Neural progenitor cell (in vitro differentiated cells): Measurements from ENCODE around the gene PRICKLE1. TPM values are rescaled to one million over a fixed set of nuclear protein-coding genes. Genes with fewer than 3 reads are reported as not detected.
A peak's percentile ranks its signal among the peaks of the same experiment; 100 is the strongest.

Experiments used
- DNase-seq: peaks from one replicate; pipeline ENCODE4 v3.0.0-alpha.2; 2016; ENCODE audit warnings: low spot score
- H2AFZ ChIP-seq: fragments of 200-600 bp; sonication (generic); replicated peaks from 2 replicates; pipeline ENCODE4 v1.6.1; 2016; ENCODE audit warnings: antibody characterized with exemption
- H3F3A ChIP-seq: fragments of 200-600 bp; sonication (generic); 2 replicates; pipeline ENCODE4 v1.6.1; 2016; ENCODE audit warnings: antibody characterized with exemption, low read depth
- H3K27ac ChIP-seq: fragments of 200-600 bp; sonication (generic); 2 replicates; pipeline ENCODE4 v1.5.1; 2016; ENCODE audit warnings: mild to moderate bottlenecking
- H3K27me3 ChIP-seq: fragments of 200-600 bp; sonication (generic); 2 replicates; pipeline ENCODE4 v1.6.1; 2016; ENCODE audit warnings: mild to moderate bottlenecking, moderate library complexity
- H3K36me3 ChIP-seq: fragments of 200-600 bp; sonication (generic); 2 replicates; pipeline ENCODE4 v1.5.1; 2016
- H3K4me1 ChIP-seq: fragments of 200-600 bp; sonication (generic); 2 replicates; pipeline ENCODE4 v1.6.1; 2016; ENCODE audit warnings: mixed run types
- H3K4me2 ChIP-seq: fragments of 200-600 bp; sonication (generic); 2 replicates; pipeline ENCODE4 v1.6.1; 2016
- H3K4me3 ChIP-seq: fragments of 200-600 bp; sonication (generic); 2 replicates; pipeline ENCODE4 v1.5.1; 2016
- H3K79me2 ChIP-seq: fragments of 200-600 bp; sonication (generic); 2 replicates; pipeline ENCODE4 v1.6.1; 2016; ENCODE audit warnings: low read depth
- H3K9ac ChIP-seq: fragments of 200-600 bp; sonication (generic); 2 replicates; pipeline ENCODE4 v1.6.1; 2016
- H3K9me3 ChIP-seq: fragments of 200-600 bp; sonication (generic); 2 replicates; pipeline ENCODE4 v1.5.1; 2016; ENCODE audit warnings: low read depth
- H4K20me1 ChIP-seq: fragments of 200-600 bp; sonication (generic); 2 replicates; pipeline ENCODE4 v1.6.1; 2016; ENCODE audit warnings: low read depth
- H3K27ac Mint-ChIP-seq: 3 replicates; pipeline ENCODE4 v1.8.0; 2021; ENCODE audit warnings: mixed read lengths
- H3K27me3 Mint-ChIP-seq: 2 replicates; pipeline ENCODE4 v1.8.0; 2022; ENCODE audit warnings: low read depth, mild to moderate bottlenecking, inconsistent platforms, moderate library complexity, mixed read lengths; ENCODE audit not compliant: insufficient read depth
- H3K36me3 Mint-ChIP-seq: 3 replicates; pipeline ENCODE4 v1.8.0; 2021; ENCODE audit warnings: mixed read lengths
- H3K4me1 Mint-ChIP-seq: 3 replicates; pipeline ENCODE4 v1.8.0; 2021; ENCODE audit warnings: mixed read lengths
- H3K4me3 Mint-ChIP-seq: 3 replicates; pipeline ENCODE4 v1.8.0; 2021; ENCODE audit warnings: mild to moderate bottlenecking, moderate library complexity, mixed read lengths
- H3K9me3 Mint-ChIP-seq: 3 replicates; pipeline ENCODE4 v1.8.0; 2020; ENCODE audit warnings: mixed read lengths
- EZH2 ChIP-seq: fragments of 200-600 bp; sonication (generic); IDR thresholded peaks from 2 replicates; pipeline ENCODE4 v1.6.1; 2017; ENCODE audit warnings: antibody characterized with exemption, mild to moderate bottlenecking, moderate library complexity
- EZH2phosphoT487 ChIP-seq: fragments of 200-600 bp; sonication (generic); IDR thresholded peaks from 2 replicates; pipeline ENCODE4 v1.6.1; 2017; ENCODE audit warnings: antibody characterized with exemption
- total RNA-seq: library from RNA; depleted of rRNA; stranded (reverse); fragments of >200 nt; gene quantifications from 2 replicates; pipeline ENCODE4 v1.2.3, GENCODE V29; 2015; ENCODE audit warnings: low replicate concordance
- TF ChIP-seq, protein P1 (sequence below): fragments of 200-600 bp; sonication (generic); IDR thresholded peaks from 2 replicates; pipeline ENCODE4 v1.5.1; 2017; ENCODE audit warnings: antibody characterized with exemption, mild to moderate bottlenecking

The PRICKLE1 gene
- total RNA-seq, 1 donor from 2014 or later = 4.0 TPM

DNA sequence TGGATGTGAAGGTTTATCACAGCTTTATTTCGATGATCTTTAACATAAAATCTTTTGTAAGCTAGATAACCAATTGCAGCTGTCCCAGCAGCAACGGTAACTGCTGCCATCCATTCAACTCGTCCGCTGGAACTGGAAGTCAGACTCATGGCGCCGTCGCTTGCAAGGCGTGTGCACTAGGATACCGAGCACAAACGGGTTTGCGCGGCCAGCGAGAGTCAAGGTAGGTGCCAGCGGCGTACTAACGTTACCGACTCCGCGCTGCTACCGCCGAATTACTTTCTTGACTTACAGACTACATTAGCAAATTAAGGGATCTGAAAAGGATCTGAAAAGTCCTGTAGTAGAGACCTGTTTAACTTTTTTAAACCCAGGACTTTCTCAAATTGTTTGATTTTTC lies 47.4 kb upstream of the PRICKLE1 start:
- no peak overlapping the region for H3K4me2 ChIP-seq
- no peaks in the 10 kb centered on the region for H3K27me3 ChIP-seq
- H3K36me3 Mint-ChIP-seq = no peaks in the 10 kb centered on the region
- no peak overlapping the region for H3K4me3 Mint-ChIP-seq
- no peaks in the 10 kb centered on the region for H3K36me3 ChIP-seq
- no peaks in the 10 kb centered on the region for H3K79me2 ChIP-seq
- H3K9me3 ChIP-seq = no peaks in the 10 kb centered on the region
- H3K27ac Mint-ChIP-seq = no peak overlapping the region
- H3K27ac ChIP-seq = no peak overlapping the region
- peaks cover 9% of the 10 kb centered on the region for H3K4me1 ChIP-seq
- peaks cover 5% of the 10 kb centered on the region for H3K4me1 Mint-ChIP-seq
- H4K20me1 ChIP-seq = no peaks in the 10 kb centered on the region
- no peak for DNase-seq
- H3K9ac ChIP-seq = no peak overlapping the region
- H3F3A ChIP-seq = no peaks in the 10 kb centered on the region
- no peaks in the 10 kb centered on the region for H3K9me3 Mint-ChIP-seq
- H2AFZ ChIP-seq = no peak overlapping the region
- no peaks in the 10 kb centered on the region for H3K27me3 Mint-ChIP-seq
- H3K4me3 ChIP-seq = no peak overlapping the region
- TF ChIP-seq, protein P1, sequence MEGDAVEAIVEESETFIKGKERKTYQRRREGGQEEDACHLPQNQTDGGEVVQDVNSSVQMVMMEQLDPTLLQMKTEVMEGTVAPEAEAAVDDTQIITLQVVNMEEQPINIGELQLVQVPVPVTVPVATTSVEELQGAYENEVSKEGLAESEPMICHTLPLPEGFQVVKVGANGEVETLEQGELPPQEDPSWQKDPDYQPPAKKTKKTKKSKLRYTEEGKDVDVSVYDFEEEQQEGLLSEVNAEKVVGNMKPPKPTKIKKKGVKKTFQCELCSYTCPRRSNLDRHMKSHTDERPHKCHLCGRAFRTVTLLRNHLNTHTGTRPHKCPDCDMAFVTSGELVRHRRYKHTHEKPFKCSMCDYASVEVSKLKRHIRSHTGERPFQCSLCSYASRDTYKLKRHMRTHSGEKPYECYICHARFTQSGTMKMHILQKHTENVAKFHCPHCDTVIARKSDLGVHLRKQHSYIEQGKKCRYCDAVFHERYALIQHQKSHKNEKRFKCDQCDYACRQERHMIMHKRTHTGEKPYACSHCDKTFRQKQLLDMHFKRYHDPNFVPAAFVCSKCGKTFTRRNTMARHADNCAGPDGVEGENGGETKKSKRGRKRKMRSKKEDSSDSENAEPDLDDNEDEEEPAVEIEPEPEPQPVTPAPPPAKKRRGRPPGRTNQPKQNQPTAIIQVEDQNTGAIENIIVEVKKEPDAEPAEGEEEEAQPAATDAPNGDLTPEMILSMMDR = no peak
- TF ChIP-seq EZH2phosphoT487 = no peak
- TF ChIP-seq EZH2 = no peak

DNA sequence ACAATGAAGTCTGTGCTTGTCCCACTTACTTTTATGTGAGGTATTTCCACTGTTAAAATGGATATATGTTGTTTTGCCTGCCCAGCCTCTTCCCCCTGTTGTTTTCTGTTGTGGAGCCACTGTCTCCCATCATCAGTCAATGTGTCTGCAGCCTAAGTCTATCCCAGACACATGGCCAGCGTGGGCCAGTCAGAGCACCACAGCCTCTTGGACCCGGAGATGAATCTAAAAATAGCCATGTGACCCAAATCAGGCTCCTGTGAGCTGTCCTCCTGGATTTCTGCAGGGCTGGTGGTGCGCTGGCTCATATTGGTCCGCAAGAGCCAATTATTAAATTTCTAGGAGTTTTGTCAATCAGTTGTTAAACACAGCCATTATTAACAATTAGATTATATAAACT lies 44.0 kb upstream of the PRICKLE1 start:
- TF ChIP-seq, protein P1 = no peak
- TF ChIP-seq EZH2 = no peak
- TF ChIP-seq EZH2phosphoT487 = no peak

GRCh38 chr12:42631513-42631912 lies 42.0 kb upstream of the PRICKLE1 start:
- Mint-ChIP-seq H3K4me3 (no peak overlapping the region), H3K27me3 (no peaks in the 10 kb centered on the region)

More for the DNA sequence above, 44.0 kb upstream of the PRICKLE1 start:
- no peaks in the 10 kb centered on the region for H3K4me1 ChIP-seq
- no peaks in the 10 kb centered on the region for H3K79me2 ChIP-seq
- H3K4me3 ChIP-seq = no peak overlapping the region
- H3K27ac ChIP-seq = no peak overlapping the region
- H3F3A ChIP-seq = no peaks in the 10 kb centered on the region
- no peaks in the 10 kb centered on the region for H3K27me3 ChIP-seq
- no peaks in the 10 kb centered on the region for H3K27me3 Mint-ChIP-seq
- no peak overlapping the region for H3K4me3 Mint-ChIP-seq
- no peaks in the 10 kb centered on the region for H3K4me1 Mint-ChIP-seq
- no peaks in the 10 kb centered on the region for H3K36me3 ChIP-seq
- no peak overlapping the region for H3K4me2 ChIP-seq
- H2AFZ ChIP-seq = no peak overlapping the region
- no peaks in the 10 kb centered on the region for H3K9me3 Mint-ChIP-seq
- no peak for DNase-seq
- H3K27ac Mint-ChIP-seq = no peak overlapping the region
- no peaks in the 10 kb centered on the region for H3K9me3 ChIP-seq
- no peak overlapping the region for H3K9ac ChIP-seq
- no peaks in the 10 kb centered on the region for H3K36me3 Mint-ChIP-seq
- H4K20me1 ChIP-seq = no peaks in the 10 kb centered on the region

More at GRCh38 chr12:42631513-42631912, 42.0 kb upstream of the PRICKLE1 start:
- no peaks in the 10 kb centered on the region for H3K4me1 ChIP-seq
- no peaks in the 10 kb centered on the region for H4K20me1 ChIP-seq
- H3K4me2 ChIP-seq = no peak overlapping the region
- TF ChIP-seq, protein P1 = no peak
- no peak for TF ChIP-seq EZH2phosphoT487
- no peak for TF ChIP-seq EZH2
- no peaks in the 10 kb centered on the region for H3F3A ChIP-seq
- no peaks in the 10 kb centered on the region for H3K4me1 Mint-ChIP-seq
- peak overlapping the region; percentile 0 for H2AFZ ChIP-seq
- H3K9me3 Mint-ChIP-seq = no peaks in the 10 kb centered on the region
- H3K79me2 ChIP-seq = no peaks in the 10 kb centered on the region
- H3K36me3 Mint-ChIP-seq = no peaks in the 10 kb centered on the region
- no peak overlapping the region for H3K9ac ChIP-seq
- no peaks in the 10 kb centered on the region for H3K9me3 ChIP-seq
- no peaks in the 10 kb centered on the region for H3K36me3 ChIP-seq
- H3K27ac Mint-ChIP-seq = no peak overlapping the region
- no peak overlapping the region for H3K4me3 ChIP-seq
- DNase-seq = no peak
- H3K27me3 ChIP-seq = no peaks in the 10 kb centered on the region
- H3K27ac ChIP-seq = no peak overlapping the region
